Fibroblast of pulmonary artery (primary cell): Measurements from ENCODE around the gene IQGAP2.
"Not testable (repeated sequence)": the region's sequence is repeated elsewhere in the genome, so short reads cannot be mapped to it uniquely, and the experiment has no call there.

Experiments used
- DNase-seq: peaks from one replicate; pipeline ENCODE4 v3.0.0-alpha.2; 2010; ENCODE audit warnings: low read depth
- H3K4me3 ChIP-seq: replicated peaks from 2 replicates; pipeline ENCODE4 v1.5.1; 2011; ENCODE audit warnings: low read depth, mild to moderate bottlenecking, control low read depth, low read length, moderate library complexity
- TF ChIP-seq, protein P1 (sequence below): IDR thresholded peaks from 2 replicates; pipeline ENCODE4 v1.5.1; 2011; ENCODE audit warnings: mild to moderate bottlenecking, control low read depth, low read length, inconsistent platforms; ENCODE audit errors: missing control alignments

The IQGAP2 gene

GRCh38 chr5:76425928-76426804, 23.1 kb downstream of the IQGAP2 start:
- TF ChIP-seq, protein P1, sequence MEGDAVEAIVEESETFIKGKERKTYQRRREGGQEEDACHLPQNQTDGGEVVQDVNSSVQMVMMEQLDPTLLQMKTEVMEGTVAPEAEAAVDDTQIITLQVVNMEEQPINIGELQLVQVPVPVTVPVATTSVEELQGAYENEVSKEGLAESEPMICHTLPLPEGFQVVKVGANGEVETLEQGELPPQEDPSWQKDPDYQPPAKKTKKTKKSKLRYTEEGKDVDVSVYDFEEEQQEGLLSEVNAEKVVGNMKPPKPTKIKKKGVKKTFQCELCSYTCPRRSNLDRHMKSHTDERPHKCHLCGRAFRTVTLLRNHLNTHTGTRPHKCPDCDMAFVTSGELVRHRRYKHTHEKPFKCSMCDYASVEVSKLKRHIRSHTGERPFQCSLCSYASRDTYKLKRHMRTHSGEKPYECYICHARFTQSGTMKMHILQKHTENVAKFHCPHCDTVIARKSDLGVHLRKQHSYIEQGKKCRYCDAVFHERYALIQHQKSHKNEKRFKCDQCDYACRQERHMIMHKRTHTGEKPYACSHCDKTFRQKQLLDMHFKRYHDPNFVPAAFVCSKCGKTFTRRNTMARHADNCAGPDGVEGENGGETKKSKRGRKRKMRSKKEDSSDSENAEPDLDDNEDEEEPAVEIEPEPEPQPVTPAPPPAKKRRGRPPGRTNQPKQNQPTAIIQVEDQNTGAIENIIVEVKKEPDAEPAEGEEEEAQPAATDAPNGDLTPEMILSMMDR, result no peak
- no peak for DNase-seq
- H3K4me3 ChIP-seq, result no peak overlapping the region

DNA sequence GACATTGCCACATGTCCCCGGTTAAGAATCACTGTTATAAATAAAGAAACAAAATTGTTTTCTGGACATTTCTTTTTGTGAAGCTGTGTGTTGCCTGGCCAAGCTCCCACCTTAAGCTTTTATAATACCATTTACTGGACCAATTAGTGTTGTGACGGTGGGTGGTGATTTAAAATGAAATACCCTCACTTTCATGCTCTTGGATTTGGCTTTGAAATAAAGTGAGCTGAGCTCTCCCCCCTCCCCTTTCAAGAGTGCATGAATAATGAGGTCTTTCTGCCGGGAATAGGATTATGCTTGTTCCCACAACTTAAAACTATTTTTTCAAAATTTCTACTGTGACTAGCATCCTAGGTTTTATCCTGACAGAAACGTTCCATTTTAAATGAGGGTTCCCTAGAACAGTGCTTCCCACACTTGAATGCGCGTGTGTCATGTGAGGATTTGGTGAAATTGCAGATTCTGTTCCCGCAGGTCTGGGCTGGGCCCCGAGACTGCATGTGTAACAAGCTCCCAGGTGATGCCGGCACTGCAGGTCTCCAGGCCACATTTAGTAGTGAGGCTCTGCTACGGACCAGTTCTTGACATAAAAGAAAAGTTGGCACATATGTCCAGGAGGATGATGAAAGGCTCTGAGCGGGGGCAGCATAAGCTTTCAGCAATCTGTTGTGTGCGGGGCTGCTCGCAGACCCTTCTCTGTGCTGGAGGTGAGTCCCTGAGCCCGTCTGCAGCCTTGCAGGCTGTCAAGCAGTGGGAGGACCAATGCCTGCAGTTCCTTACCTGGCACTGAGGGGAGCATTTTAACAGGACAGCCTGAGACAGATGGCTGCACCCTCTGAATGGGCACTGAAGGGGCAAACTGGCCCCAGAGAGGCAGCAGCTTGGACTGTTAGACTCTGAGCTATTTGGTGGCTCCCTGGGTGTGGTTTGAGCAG, 24.4 kb downstream of the IQGAP2 start:
- no peak overlapping the region for H3K4me3 ChIP-seq
- TF ChIP-seq, protein P1, result no peak

GRCh38 chr5:76428550-76428949, 25.5 kb downstream of the IQGAP2 start:
- not testable (repeated sequence) for H3K4me3 ChIP-seq, DNase-seq

More for the DNA sequence above, 24.4 kb downstream of the IQGAP2 start:
- no peak for DNase-seq

- H3K4me3 ChIP-seq, result no peak overlapping the region
Observed at GRCh38 chr5:76433261-76433660, 30.2 kb downstream of the IQGAP2 start.

GRCh38 chr5:76437507-76437906, 34.4 kb downstream of the IQGAP2 start:
- H3K4me3 ChIP-seq, DNase-seq: not testable (repeated sequence)

More at GRCh38 chr5:76433261-76433660, 30.2 kb downstream of the IQGAP2 start:
- no peak for DNase-seq
- TF ChIP-seq, protein P1, result no peak

DNA sequence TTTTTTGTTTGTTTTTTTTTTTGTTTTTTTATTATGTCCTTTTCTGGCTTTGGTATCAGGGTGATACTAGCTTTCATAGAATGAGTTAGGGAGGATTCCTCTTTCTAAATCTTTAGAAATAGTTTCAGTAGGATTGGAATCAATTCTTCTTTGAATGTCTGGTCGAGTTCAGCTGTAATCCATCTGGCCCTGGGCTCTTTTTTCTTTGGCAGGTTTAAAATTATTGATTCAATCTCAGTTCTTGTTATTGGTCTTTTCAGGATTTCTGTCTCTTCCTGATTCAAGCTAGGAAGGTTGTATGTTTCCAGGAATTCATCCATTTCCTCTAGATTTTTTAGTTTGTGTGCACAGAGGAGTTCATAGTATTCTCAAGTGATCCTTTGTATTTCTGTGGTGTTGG, 34.9 kb downstream of the IQGAP2 start:
- TF ChIP-seq, protein P1, result no peak
- no peak overlapping the region for H3K4me3 ChIP-seq
- no peak for DNase-seq

GRCh38 chr5:76439201-76439600, 36.1 kb downstream of the IQGAP2 start:
- no peak overlapping the region for H3K4me3 ChIP-seq
- TF ChIP-seq, protein P1, result no peak
- no peak for DNase-seq
